Measurements from ENCODE around the gene CCDC175.

DNA sequence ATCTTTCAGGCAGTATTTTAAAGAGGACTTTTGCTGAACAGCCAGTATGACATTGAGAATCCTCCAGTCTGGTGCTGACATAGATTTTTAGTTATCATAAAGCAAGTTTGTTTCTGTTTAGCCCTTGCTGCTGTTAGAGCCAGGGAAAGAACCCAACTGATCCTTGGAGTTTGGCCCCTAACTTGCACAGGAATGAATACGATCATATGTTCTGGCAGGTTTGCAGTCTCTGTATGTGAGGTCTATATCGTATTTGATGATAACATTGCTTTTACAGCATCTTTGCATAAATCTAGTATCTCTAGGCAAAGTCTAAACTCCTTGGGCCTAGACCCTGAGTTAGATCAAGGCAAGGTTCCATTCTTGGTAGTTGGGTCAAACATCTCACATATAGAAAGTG, 4.3 kb upstream of the CCDC175 start:
- TF ChIP-seq, protein P1, sequence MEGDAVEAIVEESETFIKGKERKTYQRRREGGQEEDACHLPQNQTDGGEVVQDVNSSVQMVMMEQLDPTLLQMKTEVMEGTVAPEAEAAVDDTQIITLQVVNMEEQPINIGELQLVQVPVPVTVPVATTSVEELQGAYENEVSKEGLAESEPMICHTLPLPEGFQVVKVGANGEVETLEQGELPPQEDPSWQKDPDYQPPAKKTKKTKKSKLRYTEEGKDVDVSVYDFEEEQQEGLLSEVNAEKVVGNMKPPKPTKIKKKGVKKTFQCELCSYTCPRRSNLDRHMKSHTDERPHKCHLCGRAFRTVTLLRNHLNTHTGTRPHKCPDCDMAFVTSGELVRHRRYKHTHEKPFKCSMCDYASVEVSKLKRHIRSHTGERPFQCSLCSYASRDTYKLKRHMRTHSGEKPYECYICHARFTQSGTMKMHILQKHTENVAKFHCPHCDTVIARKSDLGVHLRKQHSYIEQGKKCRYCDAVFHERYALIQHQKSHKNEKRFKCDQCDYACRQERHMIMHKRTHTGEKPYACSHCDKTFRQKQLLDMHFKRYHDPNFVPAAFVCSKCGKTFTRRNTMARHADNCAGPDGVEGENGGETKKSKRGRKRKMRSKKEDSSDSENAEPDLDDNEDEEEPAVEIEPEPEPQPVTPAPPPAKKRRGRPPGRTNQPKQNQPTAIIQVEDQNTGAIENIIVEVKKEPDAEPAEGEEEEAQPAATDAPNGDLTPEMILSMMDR (IDR thresholded peaks at IDR 0.05), result no peak
- TF ChIP-seq POLR2A (IDR thresholded peaks at IDR 0.05), result no peak

Measured in right lobe of liver (tissue), 4 donors.